Mucosa of descending colon (tissue), 3 donors: ENCODE results near the gene TOP2B. TPM values are rescaled to one million over a fixed set of nuclear protein-coding genes. Genes with fewer than 3 reads are reported as not detected.

Source experiments
- ATAC-seq: fragments of 200-7000 bp; cut with Tn5 transposase; one replicate; pipeline ENCODE4 v1.9.1; 2020; ENCODE audit warnings: mild to moderate bottlenecking, moderate library complexity
- DNase-seq, 3 donors: peaks; one replicate each; pipeline ENCODE4 v3.0.0-alpha.2; 2020
- H3K36me3 ChIP-seq: fragments of 200-600 bp; one replicate; pipeline ENCODE4 v1.8.0; 2021; ENCODE audit warnings: low read depth, mild to moderate bottlenecking
- H3K4me1 ChIP-seq: fragments of 200-600 bp; one replicate; pipeline ENCODE4 v1.8.0; 2021; ENCODE audit warnings: low read depth, mild to moderate bottlenecking
- H3K4me3 ChIP-seq: fragments of 200-600 bp; one replicate; pipeline ENCODE4 v1.8.0; 2021; ENCODE audit warnings: mild to moderate bottlenecking
- H3K9me3 ChIP-seq: fragments of 200-600 bp; one replicate; pipeline ENCODE4 v1.8.0; 2021; ENCODE audit warnings: mild to moderate bottlenecking
- CTCF ChIP-seq: fragments of 200-600 bp; IDR thresholded peaks from one replicate; pipeline ENCODE4 v1.8.0; 2022; ENCODE audit warnings: antibody characterized with exemption, mild to moderate bottlenecking
- intact Hi-C, 2 donors: fragments of 100-400 bp; cut with DNase I in 1 of 2; cut with micrococcal nuclease in 1 of 2; formaldehyde crosslinking; loops; one replicate each; pipeline versions ENCODE4 v1.11.0 to v1.11.1; 2022; cut with DNase I, micrococcal nuclease
- total RNA-seq, 3 donors: library from RNA; stranded (reverse); fragmentation: NEBNext Ultra II Directional in 2 of 3; extraction: Animal tissue kit (Norgen Biotek cat#: 25700) in 2 of 3; gene quantifications; one replicate each; pipeline versions ENCODE4 v1.2.1 to v1.2.4, GENCODE V29; 2021 to 2023
- donor health status: DM: no; HTN: no; CAD: no; lungs with moderate emphysema.
- donor health status: DM: no; HTN: no; CAD: no.
- donor health status: DM: no; HTN: yes; CAD: no.

The TOP2B gene
- total RNA-seq, 3 donors from 2014 or later = 72.1 to 111 (median 91.6) TPM

- no peak for TF ChIP-seq CTCF
- no peak for ATAC-seq
- Histone ChIP-seq H3K4me1 (no peaks in the 10 kb centered on the region), H3K4me3 (no peak overlapping the region), H3K36me3 (no peaks in the 10 kb centered on the region), H3K9me3 (no peaks in the 10 kb centered on the region)
- DNase-seq = no peak
- intact Hi-C loops = no loop called here
Measured at GRCh38 chr3:25706213-25706612, 41.5 kb upstream of the TOP2B start.

- DNase-seq = no peak
- H3K4me3 ChIP-seq = no peak overlapping the region
- H3K9me3 ChIP-seq = no peaks in the 10 kb centered on the region
- no peak for ATAC-seq
- H3K4me1 ChIP-seq = no peaks in the 10 kb centered on the region
- TF ChIP-seq CTCF = no peak
- intact Hi-C loops = no loop called here
- no peaks in the 10 kb centered on the region for H3K36me3 ChIP-seq
Measured at GRCh38 chr3:25697553-25697952, 32.8 kb upstream of the TOP2B start.

- no peaks in the 10 kb centered on the region for H3K9me3 ChIP-seq
- intact Hi-C loops = no loop called here
- TF ChIP-seq CTCF = no peak
- no peak for DNase-seq
- ATAC-seq = no peak
- no peaks in the 10 kb centered on the region for H3K4me1 ChIP-seq
- no peak overlapping the region for H3K4me3 ChIP-seq
- no peaks in the 10 kb centered on the region for H3K36me3 ChIP-seq
Measured at GRCh38 chr3:25695731-25696420, 31.2 kb upstream of the TOP2B start.

GRCh38 chr3:25693238-25693637 lies 28.5 kb upstream of the TOP2B start:
- ATAC-seq (no peak), DNase-seq (no peak)
- Histone ChIP-seq H3K9me3 (no peaks in the 10 kb centered on the region), H3K4me1 (no peaks in the 10 kb centered on the region), H3K4me3 (no peak overlapping the region), H3K36me3 (no peaks in the 10 kb centered on the region)
- no peak for TF ChIP-seq CTCF
- intact Hi-C loops = no loop called here

- ATAC-seq (no peak), DNase-seq (no peak)
- no peaks in the 10 kb centered on the region for H3K9me3 ChIP-seq
- H3K36me3 ChIP-seq = no peaks in the 10 kb centered on the region
- intact Hi-C loops = no loop called here
- no peaks in the 10 kb centered on the region for H3K4me1 ChIP-seq
- no peak overlapping the region for H3K4me3 ChIP-seq
- no peak for TF ChIP-seq CTCF
Measured at GRCh38 chr3:25692341-25692740, 27.6 kb upstream of the TOP2B start.
